WERI-Rb-1 (cell line): ENCODE measurements around the gene MDM4.
A peak's percentile ranks its signal among the peaks of the same experiment; 100 is the strongest.

ENCODE experiments used
- DNase-seq: peaks from one replicate; pipeline ENCODE4 v3.0.0-alpha.2; 2020
- H3K27ac ChIP-seq: fragments of 250-450 bp; sonication (Bioruptor Pico); 2 replicates; pipeline ENCODE4 v1.5.1; 2020; ENCODE audit warnings: mild to moderate bottlenecking, moderate library complexity
- H3K27me3 ChIP-seq: fragments of 250-450 bp; sonication (Bioruptor Pico); 2 replicates; pipeline ENCODE4 v1.5.1; 2021; ENCODE audit warnings: mild to moderate bottlenecking, low read depth, moderate library complexity; ENCODE audit not compliant: insufficient read depth, severe bottlenecking
- H3K36me3 ChIP-seq: fragments of 250-450 bp; sonication (Bioruptor Pico); 2 replicates; pipeline ENCODE4 v1.5.1; 2020; ENCODE audit warnings: mild to moderate bottlenecking, moderate library complexity
- H3K4me3 ChIP-seq: 2 replicates; pipeline ENCODE4 v1.5.1; 2011; ENCODE audit warnings: low read depth, mild to moderate bottlenecking, control low read depth, low read length
- H3K9me3 ChIP-seq: fragments of 250-450 bp; sonication (Bioruptor Pico); 2 replicates; pipeline ENCODE4 v1.5.1; 2021; ENCODE audit warnings: mild to moderate bottlenecking, moderate library complexity; ENCODE audit not compliant: severe bottlenecking
- TF ChIP-seq, protein P1 (sequence below): IDR thresholded peaks from 2 replicates; pipeline ENCODE4 v1.5.1; 2011; ENCODE audit warnings: low read depth, mild to moderate bottlenecking, control low read depth, inconsistent platforms, low read length

MDM4 gene

DNA sequence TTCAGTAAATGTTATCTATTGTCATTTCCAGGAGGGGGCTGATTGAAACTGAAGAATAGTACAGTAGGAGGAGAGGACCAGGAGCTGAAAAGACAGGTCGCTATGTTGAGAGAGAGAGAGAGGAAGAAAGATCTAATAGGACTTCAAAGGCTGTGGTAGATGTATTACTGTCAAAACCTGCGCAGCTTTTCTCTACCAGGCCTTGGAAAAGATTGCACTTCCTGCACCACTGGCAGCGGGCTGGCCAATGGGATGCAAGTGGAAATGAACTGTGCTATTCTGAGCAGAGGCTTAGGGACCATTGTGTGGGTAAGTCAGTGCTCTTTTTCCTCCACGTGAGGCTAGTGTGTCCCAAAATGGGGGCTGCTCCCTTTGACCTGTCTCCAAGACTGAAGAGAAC lies 47.1 kb downstream of the MDM4 start:
- no peaks in the 10 kb centered on the region for H3K9me3 ChIP-seq
- peaks cover 11% of the 10 kb centered on the region for H3K36me3 ChIP-seq
- H3K4me3 ChIP-seq: no peak overlapping the region
- DNase-seq: no peak
- no peak overlapping the region for H3K27ac ChIP-seq
- TF ChIP-seq, protein P1, sequence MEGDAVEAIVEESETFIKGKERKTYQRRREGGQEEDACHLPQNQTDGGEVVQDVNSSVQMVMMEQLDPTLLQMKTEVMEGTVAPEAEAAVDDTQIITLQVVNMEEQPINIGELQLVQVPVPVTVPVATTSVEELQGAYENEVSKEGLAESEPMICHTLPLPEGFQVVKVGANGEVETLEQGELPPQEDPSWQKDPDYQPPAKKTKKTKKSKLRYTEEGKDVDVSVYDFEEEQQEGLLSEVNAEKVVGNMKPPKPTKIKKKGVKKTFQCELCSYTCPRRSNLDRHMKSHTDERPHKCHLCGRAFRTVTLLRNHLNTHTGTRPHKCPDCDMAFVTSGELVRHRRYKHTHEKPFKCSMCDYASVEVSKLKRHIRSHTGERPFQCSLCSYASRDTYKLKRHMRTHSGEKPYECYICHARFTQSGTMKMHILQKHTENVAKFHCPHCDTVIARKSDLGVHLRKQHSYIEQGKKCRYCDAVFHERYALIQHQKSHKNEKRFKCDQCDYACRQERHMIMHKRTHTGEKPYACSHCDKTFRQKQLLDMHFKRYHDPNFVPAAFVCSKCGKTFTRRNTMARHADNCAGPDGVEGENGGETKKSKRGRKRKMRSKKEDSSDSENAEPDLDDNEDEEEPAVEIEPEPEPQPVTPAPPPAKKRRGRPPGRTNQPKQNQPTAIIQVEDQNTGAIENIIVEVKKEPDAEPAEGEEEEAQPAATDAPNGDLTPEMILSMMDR: no peak
- H3K27me3 ChIP-seq: no peaks in the 10 kb centered on the region

DNA sequence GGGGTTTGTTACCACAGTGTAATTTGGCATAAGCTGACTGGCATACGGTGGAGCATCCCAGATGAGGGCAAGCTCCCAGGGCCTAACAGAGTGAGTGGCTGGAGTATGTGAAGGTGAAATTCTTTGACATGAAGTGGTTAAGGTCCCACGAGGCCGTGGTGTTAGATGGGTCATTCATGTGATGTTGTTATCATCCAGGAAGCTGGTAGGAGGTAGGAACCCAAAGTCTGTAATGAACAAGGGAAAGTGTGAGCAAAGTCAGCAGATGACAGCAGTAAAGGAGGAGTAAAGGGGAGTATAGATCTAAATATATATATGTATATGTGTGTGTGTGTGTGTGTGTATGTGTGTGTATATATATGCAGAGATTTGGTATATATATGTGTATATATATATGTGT lies 47.6 kb downstream of the MDM4 start:
- Histone ChIP-seq H3K36me3 (peaks cover 8% of the 10 kb centered on the region), H3K9me3 (no peaks in the 10 kb centered on the region), H3K4me3 (no peak overlapping the region), H3K27ac (no peak overlapping the region), H3K27me3 (no peaks in the 10 kb centered on the region)
- DNase-seq: no peak
- TF ChIP-seq, protein P1: no peak

DNA sequence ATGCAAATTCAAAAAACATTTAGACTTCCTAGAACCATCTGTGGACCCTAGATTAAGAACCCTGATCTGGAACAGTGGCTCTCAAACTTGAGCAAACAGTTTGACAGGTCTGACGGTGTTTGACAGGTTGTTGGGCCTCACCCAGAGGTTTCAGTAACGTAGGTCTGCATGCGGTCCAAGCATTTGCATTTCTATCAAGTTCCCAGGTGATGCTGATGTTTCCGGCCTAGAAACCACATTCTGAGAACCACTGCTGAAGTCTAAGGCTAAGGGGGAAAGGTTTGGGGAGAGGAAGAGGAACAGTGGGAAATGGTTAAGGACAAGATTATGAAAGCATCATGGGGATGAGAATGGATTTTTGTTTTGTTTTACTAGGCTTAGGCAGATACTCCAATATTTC lies 48.6 kb downstream of the MDM4 start:
- no peak for DNase-seq
- Histone ChIP-seq H3K27me3 (no peaks in the 10 kb centered on the region), H3K36me3 (no peaks in the 10 kb centered on the region), H3K9me3 (peaks cover under 1% of the 10 kb centered on the region), H3K27ac (no peak overlapping the region), H3K4me3 (no peak overlapping the region)
- TF ChIP-seq, protein P1: no peak

DNA sequence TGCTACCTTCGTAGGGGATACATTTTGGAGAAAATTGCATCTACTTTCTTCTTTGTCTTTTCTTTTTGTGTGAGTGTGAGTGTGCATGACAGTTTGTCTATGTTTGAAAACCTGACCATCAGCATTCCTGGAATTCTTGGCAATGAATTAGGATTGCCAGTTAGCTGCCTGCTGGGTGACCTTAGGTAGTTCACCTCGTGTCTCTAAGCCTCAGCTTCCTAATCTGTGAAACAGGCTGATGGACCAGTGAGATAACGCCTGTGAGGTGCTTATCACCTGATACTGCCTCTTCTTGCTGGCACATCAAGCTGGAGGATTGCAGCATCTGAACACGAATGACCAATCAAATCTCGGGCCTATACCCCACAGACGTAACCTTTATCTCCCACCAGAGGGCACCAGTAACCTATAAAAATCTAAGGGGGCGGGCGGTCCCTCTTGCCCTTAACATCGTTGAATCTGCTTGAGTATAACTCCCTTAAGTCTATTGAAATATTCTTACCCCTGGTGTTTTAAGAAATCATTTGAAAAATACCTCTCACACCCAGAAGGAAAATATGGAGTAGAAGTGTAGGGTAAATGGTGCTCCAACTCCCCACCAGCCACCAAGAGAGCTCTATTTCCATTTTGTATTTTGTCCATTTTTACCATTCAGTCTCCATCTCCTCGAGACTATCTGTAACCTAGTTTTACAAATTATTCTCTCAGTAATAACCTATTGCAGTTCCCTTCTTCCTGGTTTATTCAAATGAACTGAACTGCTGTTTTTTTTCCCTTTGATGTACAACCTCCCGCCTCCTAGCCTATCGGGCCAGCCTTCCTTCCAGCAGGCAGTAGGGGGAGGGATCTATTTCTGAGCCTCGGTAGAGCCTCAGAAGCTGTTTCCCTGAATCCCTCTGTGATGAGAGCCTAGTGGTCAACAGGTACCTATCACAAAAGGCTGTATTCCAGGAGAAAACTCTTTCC lies 49.7 kb downstream of the MDM4 start:
- peak; percentile 93 for DNase-seq
- TF ChIP-seq, protein P1: peak; percentile 85
- H3K27ac ChIP-seq: peak overlapping the region; percentile 66
- no peaks in the 10 kb centered on the region for H3K36me3 ChIP-seq
- H3K27me3 ChIP-seq: no peaks in the 10 kb centered on the region
- peaks cover 2% of the 10 kb centered on the region for H3K9me3 ChIP-seq
- H3K4me3 ChIP-seq: peak overlapping the region; percentile 42

DNA sequence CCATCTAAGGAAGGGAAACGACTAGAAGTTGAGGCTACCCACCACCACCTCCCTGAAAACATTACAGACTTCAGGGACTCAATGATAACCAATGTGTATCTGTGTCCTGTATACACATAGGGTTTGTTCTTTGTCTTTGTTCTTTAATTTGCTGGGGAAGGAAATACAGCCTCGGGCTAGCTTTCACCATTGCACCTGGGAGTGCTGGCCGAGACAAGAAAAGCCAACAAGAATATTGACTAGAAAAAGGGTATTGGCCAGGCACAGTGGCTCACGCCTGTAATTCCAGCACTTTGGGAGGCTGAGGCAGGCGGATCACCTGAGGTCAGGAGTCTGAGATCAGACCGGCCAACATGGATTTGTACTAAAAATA lies 50.4 kb downstream of the MDM4 start:
- Histone ChIP-seq H3K9me3 (peaks cover 2% of the 10 kb centered on the region), H3K4me3 (peak overlapping the region; percentile 42; the same call in 1 of the 2 replicates), H3K27me3 (no peaks in the 10 kb centered on the region), H3K36me3 (no peaks in the 10 kb centered on the region), H3K27ac (peak overlapping the region; percentile 66)
- TF ChIP-seq, protein P1: no peak
- DNase-seq: no peak
